KG1 (cell line): ENCODE data around the gene TOP2A.

Experiments
- DNase-seq: peaks from one replicate; lab custom pipeline; 2025; lab: John Stamatoyannopoulos, UW

Gene TOP2A

GRCh38 chr17:40345161-40345993 is 72.3 kb downstream of the TOP2A start:
- no peak for DNase-seq

DNA sequence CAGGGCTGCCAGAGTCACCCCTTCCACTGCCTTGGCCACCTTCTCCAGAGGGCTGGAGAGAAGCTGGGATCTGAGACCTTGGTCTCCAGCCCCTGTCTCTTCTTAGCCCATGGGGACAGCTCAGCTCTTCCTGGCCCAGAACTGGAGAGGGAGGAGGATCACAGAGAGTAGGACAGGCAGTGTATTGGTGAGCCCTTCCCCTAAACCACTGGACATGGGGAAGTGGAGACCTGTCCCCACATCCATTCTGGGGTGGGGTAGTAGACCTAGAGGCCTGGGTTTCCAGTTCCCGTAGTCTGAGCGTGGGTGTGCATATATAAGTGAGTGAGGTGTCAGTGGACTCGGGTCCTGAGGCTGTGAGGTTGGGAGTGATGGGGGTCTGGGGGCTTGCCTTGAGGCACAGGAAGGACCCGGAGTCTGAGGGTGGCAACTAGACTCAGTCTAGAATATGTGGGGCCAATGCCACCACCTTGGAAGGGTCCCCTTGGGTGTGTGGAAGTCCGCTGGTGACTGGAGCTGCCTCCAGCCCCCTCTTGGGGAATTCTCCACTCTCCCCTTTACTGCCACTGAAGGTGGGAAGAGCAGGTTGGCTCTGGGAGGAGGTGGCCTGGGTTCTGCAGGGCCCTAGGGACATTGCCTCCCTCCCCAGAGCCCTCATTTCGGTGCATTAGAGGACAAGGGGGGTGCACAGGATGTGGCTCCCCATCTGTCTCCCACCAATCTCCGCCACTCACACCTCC is 73.1 kb downstream of the TOP2A start:
- DNase-seq, result no peak

GRCh38 chr17:40343219-40344119 is 74.2 kb downstream of the TOP2A start:
- DNase-seq, result no peak

GRCh38 chr17:40342504-40343218 is 75.0 kb downstream of the TOP2A start:
- DNase-seq, result no peak

DNA sequence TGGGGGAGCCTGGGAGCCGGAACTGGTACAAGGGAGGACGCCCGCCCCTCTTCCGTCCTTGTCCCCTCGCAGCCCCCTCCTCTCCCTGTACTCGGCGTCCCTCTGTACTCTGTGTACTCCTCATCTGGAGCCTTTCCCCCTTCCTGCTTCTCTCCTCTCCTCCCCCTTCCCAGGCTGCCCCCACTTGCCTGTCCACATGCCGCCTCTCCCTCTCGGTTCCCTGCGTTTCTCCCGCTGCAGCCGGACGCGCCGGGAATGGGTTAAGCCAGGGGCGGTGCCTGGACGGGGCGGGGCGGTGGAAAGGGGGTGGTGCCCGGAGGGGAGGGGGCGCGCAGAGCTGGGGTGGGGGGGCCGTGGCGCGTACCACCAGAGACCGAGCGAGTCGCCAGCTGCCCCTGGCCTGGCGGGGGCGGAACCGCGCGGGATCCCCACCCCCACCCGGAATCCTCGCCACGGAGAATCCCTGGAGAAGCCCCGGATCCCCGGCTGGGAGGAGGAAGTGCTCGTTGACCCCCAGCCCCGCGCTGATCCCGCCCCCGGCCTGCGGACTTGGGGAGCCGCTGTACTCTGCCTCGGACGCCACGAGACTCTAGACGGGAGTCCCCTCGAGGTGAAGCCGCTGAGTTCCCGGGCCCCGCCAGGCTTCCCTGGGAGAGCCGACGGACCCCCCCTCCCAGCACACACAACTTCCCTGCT is 75.7 kb downstream of the TOP2A start:
- DNase-seq, result no peak

- DNase-seq, result no peak
Measured at GRCh38 chr17:40340880-40341807, 76.6 kb downstream of the TOP2A start.

- no peak for DNase-seq
Measured at GRCh38 chr17:40340327-40340726, 77.4 kb downstream of the TOP2A start.

DNA sequence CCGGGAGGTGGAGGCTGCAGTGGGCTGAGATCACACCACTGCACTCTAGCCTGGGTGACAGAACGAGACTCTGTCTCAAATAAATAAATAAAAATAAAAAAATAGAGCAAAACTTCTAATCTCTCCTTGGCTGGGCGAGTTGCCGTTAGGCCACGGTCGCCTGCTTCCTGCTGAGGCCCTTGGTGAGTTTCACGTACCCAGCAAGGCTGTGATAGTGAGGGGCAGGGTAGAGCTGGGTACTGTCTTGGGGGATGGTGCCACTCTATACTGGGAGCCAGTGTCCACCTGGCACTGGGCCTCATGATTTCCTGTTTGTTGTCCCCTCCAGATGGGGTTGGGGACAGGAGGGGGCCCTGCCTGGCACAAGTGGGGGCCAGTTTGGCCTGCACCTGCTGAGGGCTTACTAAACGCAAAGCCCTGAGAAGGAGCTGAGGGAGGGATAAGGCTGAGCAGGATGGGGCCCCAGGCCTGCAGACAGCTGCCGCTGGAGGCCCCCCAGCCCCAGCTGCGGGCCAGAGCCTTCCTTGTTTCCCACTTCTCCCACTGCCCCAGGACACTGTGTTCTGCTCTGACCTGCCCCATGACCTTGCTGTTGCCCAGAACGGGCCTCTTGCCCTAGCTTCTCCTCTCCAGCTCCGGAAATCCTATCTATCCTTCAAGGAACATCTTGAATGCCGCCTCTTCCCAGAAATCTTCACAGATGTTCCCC is 78.6 kb downstream of the TOP2A start:
- DNase-seq, result no peak
